IPS-15b (cell line): Measurements from ENCODE around the gene LRRC4C.

Experiments
- H3K27me3 ChIP-seq: one replicate; pipeline ENCODE4 v1.6.1; 2013; ENCODE audit warnings: low read length; ENCODE audit not compliant: control insufficient read depth, insufficient read depth
- H3K36me3 ChIP-seq: one replicate; pipeline ENCODE4 v1.6.1; 2013; ENCODE audit warnings: low read length; ENCODE audit not compliant: control insufficient read depth, insufficient read depth
- H3K4me1 ChIP-seq: one replicate; pipeline ENCODE4 v1.6.1; 2013; ENCODE audit warnings: mild to moderate bottlenecking, low read length; ENCODE audit not compliant: control insufficient read depth, insufficient read depth
- H3K4me3 ChIP-seq: one replicate; pipeline ENCODE4 v1.5.1; 2013; ENCODE audit warnings: low read depth, low read length
- H3K9ac ChIP-seq: one replicate; pipeline ENCODE4 v1.6.1; 2013; ENCODE audit warnings: low read depth, mild to moderate bottlenecking, low read length
- H3K9me3 ChIP-seq: one replicate; pipeline ENCODE4 v1.6.1; 2013; ENCODE audit warnings: mild to moderate bottlenecking, low read length; ENCODE audit not compliant: control insufficient read depth, insufficient read depth

Gene LRRC4C

GRCh38 chr11:41145420-41145819 is 314.0 kb downstream of the LRRC4C start:
- H3K9ac ChIP-seq, result no peak overlapping the region
- H3K36me3 ChIP-seq, result no peaks in the 10 kb centered on the region
- H3K27me3 ChIP-seq, result no peaks in the 10 kb centered on the region
- no peak overlapping the region for H3K4me3 ChIP-seq
- H3K4me1 ChIP-seq, result peaks cover 10% of the 10 kb centered on the region
- H3K9me3 ChIP-seq, result no peaks in the 10 kb centered on the region

- no peaks in the 10 kb centered on the region for H3K27me3 ChIP-seq
- no peaks in the 10 kb centered on the region for H3K36me3 ChIP-seq
- no peak overlapping the region for H3K4me3 ChIP-seq
- no peaks in the 10 kb centered on the region for H3K4me1 ChIP-seq
- no peaks in the 10 kb centered on the region for H3K9me3 ChIP-seq
- H3K9ac ChIP-seq, result no peak overlapping the region
These were observed 324.5 kb downstream of the LRRC4C start for GRCh38 chr11:41134971-41135370.

GRCh38 chr11:41133023-41133422 is 326.4 kb downstream of the LRRC4C start:
- no peaks in the 10 kb centered on the region for H3K9me3 ChIP-seq
- no peaks in the 10 kb centered on the region for H3K27me3 ChIP-seq
- H3K4me1 ChIP-seq, result no peaks in the 10 kb centered on the region

GRCh38 chr11:41121600-41121999 is 337.9 kb downstream of the LRRC4C start:
- no peaks in the 10 kb centered on the region for H3K9me3 ChIP-seq
- H3K36me3 ChIP-seq, result no peaks in the 10 kb centered on the region
- no peak overlapping the region for H3K4me3 ChIP-seq
- H3K27me3 ChIP-seq, result no peaks in the 10 kb centered on the region
- H3K9ac ChIP-seq, result no peak overlapping the region
- H3K4me1 ChIP-seq, result peaks cover 18% of the 10 kb centered on the region

More at GRCh38 chr11:41133023-41133422, 326.4 kb downstream of the LRRC4C start:
- H3K9ac ChIP-seq, result no peak overlapping the region
- H3K4me3 ChIP-seq, result no peak overlapping the region
- H3K36me3 ChIP-seq, result no peaks in the 10 kb centered on the region

- Histone ChIP-seq H3K9me3 (no peaks in the 10 kb centered on the region), H3K27me3 (no peaks in the 10 kb centered on the region), H3K4me3 (no peak overlapping the region), H3K9ac (no peak overlapping the region), H3K4me1 (peaks cover 29% of the 10 kb centered on the region), H3K36me3 (no peaks in the 10 kb centered on the region)
These were observed 340.0 kb downstream of the LRRC4C start for GRCh38 chr11:41119484-41119883.

GRCh38 chr11:41118521-41118920 is 340.9 kb downstream of the LRRC4C start:
- no peaks in the 10 kb centered on the region for H3K27me3 ChIP-seq
- H3K36me3 ChIP-seq, result no peaks in the 10 kb centered on the region
- H3K9me3 ChIP-seq, result no peaks in the 10 kb centered on the region
- H3K4me1 ChIP-seq, result peaks cover 29% of the 10 kb centered on the region
- H3K4me3 ChIP-seq, result no peak overlapping the region
- H3K9ac ChIP-seq, result no peak overlapping the region

GRCh38 chr11:41116970-41117369 is 342.5 kb downstream of the LRRC4C start:
- no peaks in the 10 kb centered on the region for H3K9me3 ChIP-seq
- peaks cover 29% of the 10 kb centered on the region for H3K4me1 ChIP-seq
- no peak overlapping the region for H3K9ac ChIP-seq
- H3K4me3 ChIP-seq, result no peak overlapping the region
- H3K36me3 ChIP-seq, result no peaks in the 10 kb centered on the region
- H3K27me3 ChIP-seq, result no peaks in the 10 kb centered on the region

- no peak overlapping the region for H3K9ac ChIP-seq
These were observed 344.4 kb downstream of the LRRC4C start for GRCh38 chr11:41115066-41115465.

GRCh38 chr11:41113160-41113559 is 346.3 kb downstream of the LRRC4C start:
- Histone ChIP-seq H3K36me3 (no peaks in the 10 kb centered on the region), H3K9ac (no peak overlapping the region), H3K27me3 (no peaks in the 10 kb centered on the region), H3K4me1 (peaks cover 24% of the 10 kb centered on the region), H3K9me3 (no peaks in the 10 kb centered on the region), H3K4me3 (no peak overlapping the region)

More at GRCh38 chr11:41115066-41115465, 344.4 kb downstream of the LRRC4C start:
- Histone ChIP-seq H3K4me1 (peaks cover 32% of the 10 kb centered on the region), H3K9me3 (no peaks in the 10 kb centered on the region), H3K36me3 (no peaks in the 10 kb centered on the region), H3K4me3 (no peak overlapping the region), H3K27me3 (no peaks in the 10 kb centered on the region)

GRCh38 chr11:41110527-41110926 is 348.9 kb downstream of the LRRC4C start:
- Histone ChIP-seq H3K36me3 (no peaks in the 10 kb centered on the region), H3K4me1 (peaks cover 6% of the 10 kb centered on the region), H3K4me3 (no peak overlapping the region), H3K27me3 (no peaks in the 10 kb centered on the region), H3K9ac (no peak overlapping the region), H3K9me3 (no peaks in the 10 kb centered on the region)

GRCh38 chr11:41102471-41102870 is 357.0 kb downstream of the LRRC4C start:
- Histone ChIP-seq H3K36me3 (no peaks in the 10 kb centered on the region), H3K4me3 (no peak overlapping the region), H3K27me3 (no peaks in the 10 kb centered on the region), H3K4me1 (no peaks in the 10 kb centered on the region), H3K9ac (no peak overlapping the region), H3K9me3 (no peaks in the 10 kb centered on the region)

- no peaks in the 10 kb centered on the region for H3K9me3 ChIP-seq
These were observed 359.8 kb downstream of the LRRC4C start for GRCh38 chr11:41099654-41100053.

GRCh38 chr11:41085123-41085522 is 374.3 kb downstream of the LRRC4C start:
- H3K4me3 ChIP-seq, result no peak overlapping the region
- H3K36me3 ChIP-seq, result no peaks in the 10 kb centered on the region
- no peaks in the 10 kb centered on the region for H3K4me1 ChIP-seq

More at GRCh38 chr11:41099654-41100053, 359.8 kb downstream of the LRRC4C start:
- Histone ChIP-seq H3K4me1 (no peaks in the 10 kb centered on the region), H3K4me3 (no peak overlapping the region), H3K9ac (no peak overlapping the region), H3K36me3 (no peaks in the 10 kb centered on the region), H3K27me3 (no peaks in the 10 kb centered on the region)

More at GRCh38 chr11:41085123-41085522, 374.3 kb downstream of the LRRC4C start:
- Histone ChIP-seq H3K9ac (no peak overlapping the region), H3K27me3 (no peaks in the 10 kb centered on the region), H3K9me3 (no peaks in the 10 kb centered on the region)
